HCT116 (cell line): ENCODE results near the gene KCNAB3. TPM values are rescaled to one million over a fixed set of nuclear protein-coding genes. Genes with fewer than 3 reads are reported as not detected.

Experiments used
- ATAC-seq: fragments of 200-7000 bp; cut with Tn5 transposase; 2 replicates; pipeline ENCODE4 v1.9.1; 2020; ENCODE audit warnings: mild to moderate bottlenecking, moderate library complexity
- BruUV-seq: library from RNA; stranded (reverse); fragments of 400-500 nt; replicated peaks from 2 replicates; lab custom pipeline; 2021; lab: Mats Ljungman, UMichigan
- CTCF ChIA-PET: fragments of 300-600 bp; sonication (Branson Sonifier 250); formaldehyde crosslinking; loops from one replicate; lab custom pipeline; 2021; ENCODE audit warnings: antibody characterized with exemption; lab: Charles Lee
- POLR2A ChIA-PET: fragments of 300-600, 350-600 bp; sonication (Branson Sonifier 250); formaldehyde crosslinking; loops from one replicate; lab custom pipeline; 2021; ENCODE audit warnings: antibody characterized with exemption; lab: Charles Lee
- RAD21 ChIA-PET, 2 experiments: fragments of 300-600 bp; sonication (Branson Sonifier 250); formaldehyde crosslinking; loops; one replicate each; lab custom pipeline; 2023; ENCODE audit warnings: low total read pairs in 2 of 2; ENCODE audit not compliant: uncharacterized antibody in 2 of 2, unreplicated experiment in 2 of 2, low non-redundant PET in 1 of 2; lab: Charles Lee
- DNase-seq: peaks from one replicate; pipeline ENCODE4 v3.0.0-alpha.2; 2010; ENCODE audit warnings: low read depth, low spot score
- H2AFZ ChIP-seq: fragments of 200-600 bp; shearing (Covaris generic), sonication (generic); 2 replicates; pipeline ENCODE4 v1.6.1; 2017; ENCODE audit warnings: low read depth, mixed run types, mixed read lengths, antibody characterized with exemption, low read length; ENCODE audit not compliant: poor library complexity, severe bottlenecking
- H3K27ac ChIP-seq: 2 replicates; pipeline ENCODE4 v1.5.1; 2012; ENCODE audit warnings: low read depth, low read length
- H3K27me3 ChIP-seq: fragments of 200-600 bp; sonication (generic); 2 replicates; pipeline ENCODE4 v1.6.1; 2016; ENCODE audit warnings: mixed run types, low read length, mixed read lengths; ENCODE audit not compliant: insufficient read depth
- H3K36me3 ChIP-seq, 2 experiments: fragments of 200-500 bp in 1 of 2; fragments of 200-600 bp in 1 of 2; sonication (Bioruptor generic) in 1 of 2; sonication (generic) in 1 of 2; 2 replicates each; pipeline versions ENCODE4 v1.5.1 to v1.6.1; 2014 to 2016; ENCODE audit warnings: low read length in 2 of 2, inconsistent platforms in 1 of 2, mixed read lengths in 1 of 2, mixed run types in 1 of 2; ENCODE audit not compliant: insufficient read depth in 2 of 2, control insufficient read depth in 1 of 2
- H3K4me1 ChIP-seq, 2 experiments: fragments of 200-600 bp in 1 of 2; sonication (generic) in 1 of 2; 2 replicates each; pipeline versions ENCODE4 v1.5.1 to v1.6.1; 2012 to 2017; ENCODE audit warnings: low read length in 2 of 2, inconsistent platforms in 1 of 2, mild to moderate bottlenecking in 1 of 2, mixed read lengths in 1 of 2, mixed run types in 1 of 2, moderate library complexity in 1 of 2; ENCODE audit not compliant: insufficient read depth in 2 of 2, control insufficient read depth in 1 of 2
- H3K4me2 ChIP-seq: fragments of 200-600 bp; sonication (generic); 2 replicates; pipeline ENCODE4 v1.6.1; 2017; ENCODE audit warnings: mixed run types, low read length, mixed read lengths
- H3K4me3 ChIP-seq, 2 experiments: fragments of 200-600 bp in 1 of 2; sonication (generic) in 1 of 2; replicated peaks in 1 of 2; 2 replicates each; pipeline ENCODE4 v1.5.1; 2011 to 2016; ENCODE audit warnings: low read length in 2 of 2, control low read depth in 1 of 2, low read depth in 1 of 2, mild to moderate bottlenecking in 1 of 2, mixed read lengths in 1 of 2, mixed run types in 1 of 2
- H3K79me2 ChIP-seq: fragments of 200-600 bp; sonication (generic); 2 replicates; pipeline ENCODE4 v1.6.1; 2017; ENCODE audit warnings: mild to moderate bottlenecking, mixed run types, low read length, moderate library complexity, mixed read lengths; ENCODE audit not compliant: insufficient read depth
- H3K9ac ChIP-seq: fragments of 200-600 bp; sonication (generic); 2 replicates; pipeline ENCODE4 v1.6.1; 2016; ENCODE audit warnings: low read length, mixed read lengths
- H3K9me2 ChIP-seq: fragments of 200-600 bp; sonication (generic), shearing (Covaris generic); 2 replicates; pipeline ENCODE4 v1.6.1; 2017; ENCODE audit warnings: mixed run types, mild to moderate bottlenecking, moderate library complexity; ENCODE audit not compliant: insufficient read depth
- H3K9me3 ChIP-seq, 2 experiments: fragments of 200-500 bp in 1 of 2; fragments of 200-600 bp in 1 of 2; sonication (Bioruptor generic) in 1 of 2; sonication (generic) in 1 of 2; 2 replicates each; pipeline ENCODE4 v1.6.1; 2014 to 2017; ENCODE audit warnings: low read length in 2 of 2, mixed read lengths in 2 of 2, inconsistent platforms in 1 of 2, low read depth in 1 of 2, mild to moderate bottlenecking in 1 of 2, mixed run types in 1 of 2, moderate library complexity in 1 of 2; ENCODE audit not compliant: control insufficient read depth in 1 of 2, insufficient read depth in 1 of 2
- H4K20me1 ChIP-seq: fragments of 200-600 bp; sonication (generic), shearing (Covaris generic); 2 replicates; pipeline ENCODE4 v1.6.1; 2017; ENCODE audit warnings: mixed run types, mild to moderate bottlenecking, moderate library complexity; ENCODE audit not compliant: insufficient read depth
- CBX3 ChIP-seq: IDR thresholded peaks from 2 replicates; pipeline ENCODE4 v1.6.1; 2012; ENCODE audit warnings: low read depth
- CEBPB ChIP-seq: IDR thresholded peaks from 2 replicates; pipeline ENCODE4 v1.6.1; 2012; ENCODE audit warnings: low read depth
- EGR1 ChIP-seq: IDR thresholded peaks from 2 replicates; pipeline ENCODE4 v1.6.1; 2012; ENCODE audit warnings: low read depth
- ELF1 ChIP-seq: IDR thresholded peaks from 2 replicates; pipeline ENCODE4 v1.6.1; 2012; ENCODE audit warnings: low read depth, borderline replicate concordance
- EZH2 ChIP-seq: fragments of 200-600 bp; sonication (generic); IDR thresholded peaks from 2 replicates; pipeline ENCODE4 v1.6.1; 2017; ENCODE audit warnings: antibody characterized with exemption, mixed run types
- EZH2phosphoT487 ChIP-seq: fragments of 200-600 bp; IDR thresholded peaks from 2 replicates; pipeline ENCODE4 v1.6.1; 2018; ENCODE audit warnings: antibody characterized with exemption, borderline replicate concordance
- JUND ChIP-seq: IDR thresholded peaks from 2 replicates; pipeline ENCODE4 v1.6.1; 2012
- POLR2AphosphoS5 ChIP-seq: IDR thresholded peaks from 2 replicates; pipeline ENCODE4 v1.6.1; 2011; ENCODE audit warnings: mild to moderate bottlenecking, low read depth, low read length, moderate library complexity
- RAD21 ChIP-seq: IDR thresholded peaks from 2 replicates; pipeline ENCODE4 v1.6.1; 2012; ENCODE audit warnings: low read depth, mild to moderate bottlenecking
- SIN3A ChIP-seq: IDR thresholded peaks from 2 replicates; pipeline ENCODE4 v1.6.1; 2012; ENCODE audit warnings: low read depth
- SP1 ChIP-seq: IDR thresholded peaks from 2 replicates; pipeline ENCODE4 v1.6.1; 2012; ENCODE audit warnings: low read depth
- SRF ChIP-seq: IDR thresholded peaks from 2 replicates; pipeline ENCODE4 v1.6.1; 2012; ENCODE audit warnings: low read depth
- TCF7L2 ChIP-seq: IDR thresholded peaks from 2 replicates; pipeline ENCODE4 v1.7.0; 2011; ENCODE audit warnings: borderline replicate concordance, inconsistent platforms; ENCODE audit not compliant: insufficient read depth, insufficient read length; ENCODE audit errors: extremely low read depth
- ZFX ChIP-seq: fragments of 450-650 bp; IDR thresholded peaks from 2 replicates; pipeline ENCODE4 v1.6.1; 2017
- ZNF274 ChIP-seq: fragments of 200-500 bp; sonication (Bioruptor generic); IDR thresholded peaks from 2 replicates; pipeline ENCODE4 v1.6.1; 2014; ENCODE audit warnings: mild to moderate bottlenecking, low read depth, low read length, inconsistent platforms
- intact Hi-C: fragments of 100-400 bp; cut with micrococcal nuclease; formaldehyde crosslinking; loops from 2 replicates; pipeline ENCODE4 v1.10.0; 2022
- total RNA-seq: library from RNA; stranded (reverse); gene quantifications from one replicate; pipeline ENCODE4 v1.2.1, GENCODE V29; 2021; ENCODE audit not compliant: unreplicated experiment
- TF ChIP-seq, protein P1 (sequence below): IDR thresholded peaks from 2 replicates; pipeline ENCODE4 v1.6.1; 2012; ENCODE audit warnings: low read depth
- TF ChIP-seq, protein P2 (sequence below), 3 experiments: fragments of 200-600 bp in 1 of 3; sonication (generic) in 1 of 3; IDR thresholded peaks in 2 of 3; conservative IDR thresholded peaks in 1 of 3; 2 replicates each; pipeline ENCODE4 v1.5.1; 2012 to 2017; ENCODE audit warnings: low read depth in 2 of 3, low read length in 2 of 3, antibody characterized with exemption in 1 of 3, borderline replicate concordance in 1 of 3, control low read depth in 1 of 3, mild to moderate bottlenecking in 1 of 3, mixed read lengths in 1 of 3, mixed run types in 1 of 3, moderate library complexity in 1 of 3; ENCODE audit not compliant: insufficient read depth in 1 of 3
- TF ChIP-seq, protein P3 (sequence below): IDR thresholded peaks from 2 replicates; pipeline ENCODE4 v1.6.1; 2012

Gene KCNAB3
- total RNA-seq, 1 experiment from 2014 or later = 7.1 TPM

DNA sequence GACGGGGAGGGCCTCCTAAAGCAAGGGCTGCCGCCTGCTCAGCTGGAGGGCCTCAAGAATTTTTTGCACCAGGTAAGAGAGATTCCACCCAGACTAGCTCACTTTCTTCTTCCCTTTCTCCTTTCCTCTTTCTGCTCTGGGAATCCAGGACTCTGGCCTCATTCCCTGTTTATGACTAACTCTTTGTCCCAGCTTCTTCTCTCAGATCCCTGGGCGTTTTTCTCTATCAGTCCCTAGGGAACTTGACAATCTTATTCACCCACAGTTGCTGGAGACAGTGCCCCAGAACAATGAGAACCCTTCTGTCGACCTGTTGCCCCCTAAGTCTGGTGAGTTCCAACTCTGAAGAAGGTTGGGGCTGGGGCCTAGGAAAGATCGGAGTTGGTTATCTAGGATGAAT is 18.0 kb upstream of the KCNAB3 start:
- H3K27me3 ChIP-seq = no peaks in the 10 kb centered on the region
- POLR2A ChIA-PET = no interaction called here
- H3K36me3 ChIP-seq = peaks cover 45 to 52% of the 10 kb centered on the region in 2 experiments
- H3K79me2 ChIP-seq = no peaks in the 10 kb centered on the region
- no peaks in the 10 kb centered on the region for H3K9me2 ChIP-seq
- no peak overlapping the region for H3K27ac ChIP-seq
- H4K20me1 ChIP-seq = no peaks in the 10 kb centered on the region
- RAD21 ChIA-PET = no interaction called here
- H3K4me1 ChIP-seq = no peaks in the 10 kb centered on the region
- no peak overlapping the region for H3K4me3 ChIP-seq
- H3K9me3 ChIP-seq = no peaks in the 10 kb centered on the region
- H3K4me2 ChIP-seq = no peak overlapping the region
- CTCF ChIA-PET = interaction anchor here (1.4 kb wide), 1 partner anchor 94 kb away, joined by 3 read pairs; no protein-coding TSS in a partner anchor
- TF ChIP-seq SIN3A (no peak), EGR1 (no peak), ELF1 (no peak), TCF7L2 (no peak), ZNF274 (no peak), CEBPB (no peak), JUND (no peak), RAD21 (no peak), SP1 (no peak), ZFX (no peak), CBX3 (no peak), EZH2phosphoT487 (no peak), SRF (no peak), POLR2AphosphoS5 (no peak), EZH2 (no peak)
- TF ChIP-seq, protein P1, sequence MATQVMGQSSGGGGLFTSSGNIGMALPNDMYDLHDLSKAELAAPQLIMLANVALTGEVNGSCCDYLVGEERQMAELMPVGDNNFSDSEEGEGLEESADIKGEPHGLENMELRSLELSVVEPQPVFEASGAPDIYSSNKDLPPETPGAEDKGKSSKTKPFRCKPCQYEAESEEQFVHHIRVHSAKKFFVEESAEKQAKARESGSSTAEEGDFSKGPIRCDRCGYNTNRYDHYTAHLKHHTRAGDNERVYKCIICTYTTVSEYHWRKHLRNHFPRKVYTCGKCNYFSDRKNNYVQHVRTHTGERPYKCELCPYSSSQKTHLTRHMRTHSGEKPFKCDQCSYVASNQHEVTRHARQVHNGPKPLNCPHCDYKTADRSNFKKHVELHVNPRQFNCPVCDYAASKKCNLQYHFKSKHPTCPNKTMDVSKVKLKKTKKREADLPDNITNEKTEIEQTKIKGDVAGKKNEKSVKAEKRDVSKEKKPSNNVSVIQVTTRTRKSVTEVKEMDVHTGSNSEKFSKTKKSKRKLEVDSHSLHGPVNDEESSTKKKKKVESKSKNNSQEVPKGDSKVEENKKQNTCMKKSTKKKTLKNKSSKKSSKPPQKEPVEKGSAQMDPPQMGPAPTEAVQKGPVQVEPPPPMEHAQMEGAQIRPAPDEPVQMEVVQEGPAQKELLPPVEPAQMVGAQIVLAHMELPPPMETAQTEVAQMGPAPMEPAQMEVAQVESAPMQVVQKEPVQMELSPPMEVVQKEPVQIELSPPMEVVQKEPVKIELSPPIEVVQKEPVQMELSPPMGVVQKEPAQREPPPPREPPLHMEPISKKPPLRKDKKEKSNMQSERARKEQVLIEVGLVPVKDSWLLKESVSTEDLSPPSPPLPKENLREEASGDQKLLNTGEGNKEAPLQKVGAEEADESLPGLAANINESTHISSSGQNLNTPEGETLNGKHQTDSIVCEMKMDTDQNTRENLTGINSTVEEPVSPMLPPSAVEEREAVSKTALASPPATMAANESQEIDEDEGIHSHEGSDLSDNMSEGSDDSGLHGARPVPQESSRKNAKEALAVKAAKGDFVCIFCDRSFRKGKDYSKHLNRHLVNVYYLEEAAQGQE = no peak
- TF ChIP-seq, protein P2, sequence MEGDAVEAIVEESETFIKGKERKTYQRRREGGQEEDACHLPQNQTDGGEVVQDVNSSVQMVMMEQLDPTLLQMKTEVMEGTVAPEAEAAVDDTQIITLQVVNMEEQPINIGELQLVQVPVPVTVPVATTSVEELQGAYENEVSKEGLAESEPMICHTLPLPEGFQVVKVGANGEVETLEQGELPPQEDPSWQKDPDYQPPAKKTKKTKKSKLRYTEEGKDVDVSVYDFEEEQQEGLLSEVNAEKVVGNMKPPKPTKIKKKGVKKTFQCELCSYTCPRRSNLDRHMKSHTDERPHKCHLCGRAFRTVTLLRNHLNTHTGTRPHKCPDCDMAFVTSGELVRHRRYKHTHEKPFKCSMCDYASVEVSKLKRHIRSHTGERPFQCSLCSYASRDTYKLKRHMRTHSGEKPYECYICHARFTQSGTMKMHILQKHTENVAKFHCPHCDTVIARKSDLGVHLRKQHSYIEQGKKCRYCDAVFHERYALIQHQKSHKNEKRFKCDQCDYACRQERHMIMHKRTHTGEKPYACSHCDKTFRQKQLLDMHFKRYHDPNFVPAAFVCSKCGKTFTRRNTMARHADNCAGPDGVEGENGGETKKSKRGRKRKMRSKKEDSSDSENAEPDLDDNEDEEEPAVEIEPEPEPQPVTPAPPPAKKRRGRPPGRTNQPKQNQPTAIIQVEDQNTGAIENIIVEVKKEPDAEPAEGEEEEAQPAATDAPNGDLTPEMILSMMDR (IDR thresholded peaks at IDR 0.05 in 2 of 3, conservative IDR thresholded peaks at IDR 0.05 in 1 of 3; ENCODE audit: borderline replicate concordance in 1 of 3, insufficient read depth in 1 of 3, low read depth in 2 of 3, low read length in 2 of 3) = no peak
- TF ChIP-seq, protein P3, sequence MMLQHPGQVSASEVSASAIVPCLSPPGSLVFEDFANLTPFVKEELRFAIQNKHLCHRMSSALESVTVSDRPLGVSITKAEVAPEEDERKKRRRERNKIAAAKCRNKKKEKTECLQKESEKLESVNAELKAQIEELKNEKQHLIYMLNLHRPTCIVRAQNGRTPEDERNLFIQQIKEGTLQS = no peak
- no peak overlapping the region for H2AFZ ChIP-seq
- DNase-seq = no peak
- BruUV-seq = no TSS peak
- intact Hi-C loops = no loop called here
- no peak for ATAC-seq
- H3K9ac ChIP-seq = no peak overlapping the region
